ENCODE data around the gene ADPRM.

GRCh38 chr17:10756185-10756584 lies 58.8 kb downstream of the ADPRM start:
- TF ChIP-seq CTCF (IDR thresholded peaks at IDR 0.05), result no peak
- no peak for TF ChIP-seq POLR2A (IDR thresholded peaks at IDR 0.05)

Data from right lobe of liver (tissue), 4 donors.